ENCODE results near the gene CATSPERD.

The CATSPERD gene, protein sequence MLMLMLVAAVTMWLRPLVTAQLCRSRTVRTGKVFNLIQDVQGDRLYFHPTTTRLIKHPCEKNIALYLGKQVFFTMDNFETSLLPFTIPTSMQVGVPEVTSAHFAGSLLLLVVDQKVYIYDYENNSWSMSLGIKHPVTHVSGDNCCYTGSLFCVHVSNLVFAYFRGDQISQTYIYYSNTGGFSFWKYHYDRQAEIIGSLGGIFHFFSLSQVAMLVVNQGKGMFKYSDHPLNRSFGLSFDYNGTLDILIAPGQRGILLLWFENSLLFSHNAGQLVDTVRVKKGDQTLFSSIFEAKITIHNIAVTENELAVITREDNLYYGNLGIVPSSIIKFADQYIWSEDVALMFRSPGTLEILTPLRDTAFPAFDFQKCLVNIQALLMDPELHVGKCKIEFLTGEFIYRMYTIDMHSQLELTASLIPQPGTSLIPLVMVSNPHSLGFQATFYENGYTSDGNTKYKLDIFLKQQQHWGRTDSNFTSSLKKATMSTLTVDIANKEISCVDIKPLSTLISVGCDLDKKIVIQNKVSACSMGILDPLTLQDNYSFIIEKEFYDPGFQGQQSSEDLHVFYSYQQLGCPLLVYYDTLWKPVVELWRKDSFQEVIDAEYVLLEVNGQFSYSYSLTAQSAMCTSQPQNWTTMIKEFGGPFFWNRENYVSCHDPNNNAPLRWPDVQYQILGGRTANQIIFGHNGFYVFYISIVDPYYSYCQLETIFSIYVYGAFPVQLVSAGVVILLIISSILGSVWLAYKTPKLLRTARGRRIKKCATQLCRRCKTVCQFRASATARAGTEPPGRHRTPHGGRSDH

DNA sequence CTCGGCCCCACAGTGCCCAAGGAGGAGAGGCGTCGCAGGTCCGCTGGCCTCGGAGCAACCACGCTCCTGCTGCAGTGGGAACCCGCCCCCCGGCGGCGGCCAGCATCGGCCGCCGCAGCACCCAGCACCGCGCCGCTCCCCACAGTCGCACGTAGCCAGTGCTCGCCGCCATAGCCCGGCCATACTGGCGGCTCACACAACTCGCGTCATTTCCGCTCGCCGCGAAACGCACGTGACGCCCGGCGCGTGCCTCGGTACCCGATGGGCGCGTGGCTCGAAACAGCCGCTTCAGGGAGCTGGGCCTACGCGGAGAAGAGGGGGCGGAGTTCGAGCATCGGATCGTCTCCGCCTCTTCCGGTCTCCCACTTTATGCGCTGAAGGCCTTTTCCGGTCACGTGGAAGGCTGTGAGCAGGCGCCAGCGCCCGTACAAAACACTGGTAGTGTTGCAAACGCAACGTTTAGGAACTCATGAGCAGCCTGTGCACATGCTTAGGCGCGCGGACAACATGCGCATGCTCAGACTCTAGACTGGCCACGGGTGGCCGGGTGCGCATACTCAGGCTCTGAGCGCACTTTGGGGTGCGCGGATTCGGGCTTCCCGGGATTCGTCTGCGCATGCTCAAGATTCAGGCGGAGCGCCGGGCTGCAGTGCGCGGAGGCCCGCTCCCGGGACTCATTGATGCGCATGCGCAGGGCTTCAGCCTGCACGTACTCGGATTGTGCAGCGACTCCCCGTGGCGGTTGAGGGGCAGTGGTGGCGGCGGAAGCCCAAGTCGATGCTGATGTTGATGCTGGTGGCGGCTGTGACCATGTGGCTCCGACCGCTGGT, at the start of gene CATSPERD, which contains the start of gene LONP1:
CATSPERD (plus strand) TSS at position 677 of the 830 bp plus-strand sequence; CDS start at position 778, 101 bp downstream.
LONP1 (minus strand) TSS at position 186 of the 830 bp plus-strand sequence; CDS start at position 172, 14 bp downstream.
- peak; percentile 97 for DNase-seq
- in situ Hi-C loops (cut with HindIII; ENCODE audit: low pct_ligation_motif_present, low pct_unique_long_range_greater_than_20kb, low sequenced_read_pairs): no loop called here

DNA sequence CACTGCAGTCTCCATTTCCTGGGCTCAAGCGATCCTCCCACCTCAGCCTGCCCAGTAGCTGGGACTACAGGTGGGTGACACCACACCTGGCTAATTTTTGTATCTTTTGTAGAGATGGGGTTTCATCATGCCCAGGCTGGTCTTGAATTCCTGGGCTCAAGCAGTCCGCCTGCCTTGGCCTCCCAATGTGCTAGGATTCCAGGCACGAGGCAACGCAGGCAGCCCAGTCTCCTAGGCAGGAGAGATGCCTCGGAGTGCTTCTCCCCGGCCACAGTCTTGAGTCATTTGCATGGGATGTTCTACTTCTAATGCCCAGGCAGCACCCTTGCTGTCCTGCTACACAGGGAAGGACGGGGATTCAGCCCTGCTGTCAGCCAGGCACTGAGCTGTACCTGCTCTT, 48.8 kb upstream of the CATSPERD start:
- in situ Hi-C loops (cut with HindIII; ENCODE audit: low pct_ligation_motif_present, low pct_unique_long_range_greater_than_20kb, low sequenced_read_pairs): no loop called here
- DNase-seq: no peak

DNA sequence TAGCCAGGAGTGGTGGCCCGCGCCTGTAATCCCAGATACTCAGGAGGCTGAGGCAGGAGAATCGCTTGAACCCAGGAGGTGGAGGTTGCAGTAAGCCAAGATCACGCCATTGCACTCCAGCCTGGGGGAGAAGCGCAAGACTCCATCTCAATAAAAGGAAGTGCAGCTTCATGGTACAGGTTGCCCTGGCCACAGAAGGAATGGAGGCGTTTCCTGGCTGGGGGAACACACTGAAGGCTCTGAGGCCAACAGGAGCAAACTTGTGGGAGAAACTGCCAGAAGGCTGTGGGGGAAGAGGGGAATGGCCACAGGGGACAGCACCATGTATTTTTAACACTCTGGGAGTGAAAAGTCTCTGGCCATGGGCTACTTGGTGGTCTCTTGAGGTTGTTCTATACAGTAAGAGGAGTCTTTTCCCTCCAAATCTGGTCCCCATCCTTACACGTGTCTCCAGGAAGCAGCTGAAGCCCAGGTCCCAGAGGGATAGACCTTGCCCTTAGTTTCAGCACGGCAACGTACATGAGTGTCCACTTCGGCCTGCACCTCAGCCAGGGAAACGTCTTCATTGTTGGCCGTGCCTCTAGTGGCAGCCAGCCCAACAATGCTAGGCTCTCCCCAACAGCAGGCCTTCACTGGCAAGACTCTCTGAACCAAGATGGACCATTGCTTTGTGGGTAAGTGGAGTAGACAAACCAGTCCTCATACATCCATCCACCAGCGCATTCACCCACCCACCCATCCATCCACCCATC, 47.6 kb upstream of the CATSPERD start:
- no peak for DNase-seq
- in situ Hi-C loops (cut with HindIII; ENCODE audit: low pct_ligation_motif_present, low pct_unique_long_range_greater_than_20kb, low sequenced_read_pairs): no loop called here

DNA sequence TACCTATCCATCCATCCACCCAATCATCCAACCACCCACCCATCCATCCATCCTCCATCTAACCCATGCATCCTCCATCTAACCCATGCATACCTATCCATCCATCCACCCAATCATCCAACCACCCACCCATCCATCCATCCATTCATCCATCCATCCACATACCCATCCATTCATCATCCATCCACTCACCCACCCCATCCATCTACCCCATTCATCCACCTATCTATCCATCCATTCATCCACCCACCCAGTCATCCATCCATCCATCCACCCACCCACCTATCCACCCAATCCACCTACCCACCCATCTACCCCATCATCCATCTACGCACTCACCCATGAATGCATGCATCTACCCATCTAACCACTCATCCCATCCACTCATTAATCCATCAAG, 46.7 kb upstream of the CATSPERD start:
- in situ Hi-C loops (cut with HindIII; ENCODE audit: low pct_ligation_motif_present, low pct_unique_long_range_greater_than_20kb, low sequenced_read_pairs): no loop called here

DNA sequence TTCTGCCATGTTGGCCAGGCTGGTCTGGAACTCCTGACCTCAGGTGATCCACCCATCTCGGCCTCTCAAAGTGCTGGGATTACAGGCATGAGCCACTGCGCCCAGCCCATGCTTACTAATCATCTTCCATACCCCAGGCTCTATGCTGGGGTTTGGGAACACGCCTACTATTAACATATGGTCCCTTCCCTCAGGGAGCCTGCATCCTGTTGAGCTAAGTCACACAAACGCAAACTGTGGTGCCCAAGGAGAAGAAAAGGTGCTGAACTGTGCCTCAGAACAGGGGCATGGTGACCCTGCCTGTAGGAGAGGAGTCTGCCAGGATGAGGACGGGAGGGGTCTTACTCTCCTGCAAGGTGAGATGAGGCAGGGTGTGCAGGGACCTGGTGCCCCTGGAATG, 45.7 kb upstream of the CATSPERD start:
- in situ Hi-C loops (cut with HindIII; ENCODE audit: low pct_ligation_motif_present, low pct_unique_long_range_greater_than_20kb, low sequenced_read_pairs): no loop called here
- DNase-seq: no peak

More for the DNA sequence above, 46.7 kb upstream of the CATSPERD start:
- no peak for DNase-seq

DNA sequence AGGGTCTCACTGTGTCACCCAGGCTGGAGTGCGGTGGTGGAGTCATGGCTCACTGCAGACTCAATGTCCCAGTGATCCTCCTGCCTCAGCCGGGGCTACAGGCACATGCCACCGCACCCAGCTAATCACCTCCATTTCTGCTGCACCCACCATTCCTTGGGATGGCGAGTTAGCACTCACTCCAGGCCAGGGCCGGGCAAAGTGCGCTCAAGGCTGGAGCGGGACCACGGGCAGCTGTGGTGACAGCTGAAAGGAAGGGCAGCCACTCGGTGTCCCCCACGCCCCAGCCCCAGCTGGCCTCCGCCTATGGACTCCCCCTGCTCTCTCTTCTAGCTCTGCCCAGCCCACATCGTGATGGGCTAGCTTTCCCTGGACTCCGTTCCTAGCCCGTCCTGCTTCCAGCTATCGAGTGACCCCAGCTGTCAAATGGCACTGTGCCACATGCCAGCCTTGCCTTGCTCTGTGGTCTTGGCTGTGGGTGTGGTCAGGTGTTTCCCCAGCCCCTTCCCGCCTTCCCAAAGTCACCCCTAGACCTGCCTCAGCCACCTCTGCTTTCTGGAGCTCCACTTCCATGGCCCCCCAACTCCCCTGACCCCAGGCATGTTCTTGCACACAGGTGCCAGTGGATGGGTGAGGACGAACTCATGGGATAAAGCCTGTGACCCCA, 44.2 kb upstream of the CATSPERD start:
- DNase-seq: no peak
- in situ Hi-C loops (cut with HindIII; ENCODE audit: low pct_ligation_motif_present, low pct_unique_long_range_greater_than_20kb, low sequenced_read_pairs): no loop called here

DNA sequence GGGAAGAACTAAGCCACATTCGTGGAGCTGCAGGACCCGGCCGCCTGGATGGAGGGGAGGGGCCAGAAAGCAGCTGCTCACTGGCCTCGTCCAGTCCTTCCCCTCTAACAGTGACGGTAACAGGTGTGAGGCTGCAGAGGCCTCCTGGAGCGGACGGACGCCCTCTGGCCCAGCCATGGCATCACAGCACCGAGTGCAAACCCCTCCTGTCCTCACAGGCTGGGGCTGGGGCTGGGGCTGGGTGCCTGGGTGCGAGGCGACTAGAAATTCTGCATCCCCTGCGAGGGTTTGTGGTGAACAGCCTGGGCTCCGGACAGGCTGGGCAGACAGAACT, 43.7 kb upstream of the CATSPERD start:
- no peak for DNase-seq
- in situ Hi-C loops (cut with HindIII; ENCODE audit: low pct_ligation_motif_present, low pct_unique_long_range_greater_than_20kb, low sequenced_read_pairs): no loop called here

DNA sequence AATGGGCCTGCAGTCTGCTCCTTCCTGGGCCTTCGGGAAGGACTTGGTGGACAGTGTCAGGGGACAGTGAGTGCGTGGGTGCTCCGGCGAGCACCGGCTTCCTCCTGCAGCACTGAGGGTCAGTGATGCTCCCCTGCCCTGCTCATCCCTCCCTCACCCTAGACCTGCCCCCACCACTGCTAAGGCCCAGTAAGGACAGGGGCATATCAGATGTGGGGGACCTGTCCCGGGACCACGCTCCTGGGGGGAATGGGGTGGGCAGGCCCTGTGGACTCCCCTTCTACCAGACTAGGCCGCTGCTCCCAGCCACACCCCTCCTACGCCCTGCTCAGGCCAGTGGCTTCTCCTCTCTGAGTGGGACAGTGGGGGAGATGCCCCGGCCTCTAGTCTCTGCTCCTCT, 43.3 kb upstream of the CATSPERD start:
- DNase-seq: no peak
- in situ Hi-C loops (cut with HindIII; ENCODE audit: low pct_ligation_motif_present, low pct_unique_long_range_greater_than_20kb, low sequenced_read_pairs): no loop called here

DNA sequence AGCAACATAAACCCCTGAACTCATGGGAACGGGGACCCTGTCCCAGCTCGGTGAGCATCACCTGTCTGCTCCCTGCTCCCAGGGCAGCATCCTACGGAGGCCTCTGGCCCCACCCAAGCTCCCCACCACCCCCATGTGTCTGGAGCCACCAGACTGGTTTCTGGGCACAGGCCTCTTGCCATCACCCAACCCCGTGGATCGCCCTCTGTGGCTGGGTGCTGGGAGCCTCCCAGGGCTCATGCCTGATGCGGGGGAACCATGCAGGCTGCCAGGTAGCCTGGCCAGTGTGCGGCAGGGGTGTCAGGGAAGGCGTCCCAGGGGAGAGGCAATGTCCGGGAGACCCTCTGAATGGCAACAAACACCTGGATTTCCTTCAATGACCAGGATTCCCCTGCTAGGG, 42.9 kb upstream of the CATSPERD start:
- no peak for DNase-seq
- in situ Hi-C loops (cut with HindIII; ENCODE audit: low pct_ligation_motif_present, low pct_unique_long_range_greater_than_20kb, low sequenced_read_pairs): no loop called here

DNA sequence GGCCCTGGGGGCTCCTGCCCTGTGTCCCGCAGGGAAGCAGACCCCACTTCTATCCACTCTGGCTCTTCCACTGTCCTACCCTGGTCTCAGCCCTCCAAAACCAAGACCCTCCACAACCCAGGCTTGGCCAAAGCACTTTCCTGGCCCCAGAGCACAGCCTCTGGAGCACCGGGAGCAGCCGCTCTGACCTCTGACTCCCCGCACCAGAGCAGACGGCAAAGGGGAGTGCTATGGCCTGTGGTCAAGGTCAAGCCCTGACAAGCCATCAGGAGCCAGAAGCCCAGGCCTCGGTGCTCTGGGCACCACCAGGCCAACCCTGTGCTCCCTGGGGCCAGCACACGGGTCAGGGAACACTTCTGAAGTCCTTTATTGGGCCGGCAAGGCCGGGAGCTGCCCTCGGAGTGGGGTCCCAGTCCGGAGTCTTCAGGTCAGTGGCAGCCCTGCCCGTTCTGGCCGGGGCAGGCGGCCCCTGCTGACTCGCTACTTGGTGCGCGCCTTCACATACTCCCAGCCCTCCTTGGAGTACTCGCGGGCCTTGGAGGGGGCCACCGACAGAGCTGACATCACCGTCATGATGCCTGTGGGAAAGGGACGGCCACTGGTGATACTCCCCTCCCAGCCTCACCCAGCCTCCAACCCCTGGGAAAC, 42.2 kb upstream of the CATSPERD start:
- in situ Hi-C loops (cut with HindIII; ENCODE audit: low pct_ligation_motif_present, low pct_unique_long_range_greater_than_20kb, low sequenced_read_pairs): no loop called here
- DNase-seq: no peak

DNA sequence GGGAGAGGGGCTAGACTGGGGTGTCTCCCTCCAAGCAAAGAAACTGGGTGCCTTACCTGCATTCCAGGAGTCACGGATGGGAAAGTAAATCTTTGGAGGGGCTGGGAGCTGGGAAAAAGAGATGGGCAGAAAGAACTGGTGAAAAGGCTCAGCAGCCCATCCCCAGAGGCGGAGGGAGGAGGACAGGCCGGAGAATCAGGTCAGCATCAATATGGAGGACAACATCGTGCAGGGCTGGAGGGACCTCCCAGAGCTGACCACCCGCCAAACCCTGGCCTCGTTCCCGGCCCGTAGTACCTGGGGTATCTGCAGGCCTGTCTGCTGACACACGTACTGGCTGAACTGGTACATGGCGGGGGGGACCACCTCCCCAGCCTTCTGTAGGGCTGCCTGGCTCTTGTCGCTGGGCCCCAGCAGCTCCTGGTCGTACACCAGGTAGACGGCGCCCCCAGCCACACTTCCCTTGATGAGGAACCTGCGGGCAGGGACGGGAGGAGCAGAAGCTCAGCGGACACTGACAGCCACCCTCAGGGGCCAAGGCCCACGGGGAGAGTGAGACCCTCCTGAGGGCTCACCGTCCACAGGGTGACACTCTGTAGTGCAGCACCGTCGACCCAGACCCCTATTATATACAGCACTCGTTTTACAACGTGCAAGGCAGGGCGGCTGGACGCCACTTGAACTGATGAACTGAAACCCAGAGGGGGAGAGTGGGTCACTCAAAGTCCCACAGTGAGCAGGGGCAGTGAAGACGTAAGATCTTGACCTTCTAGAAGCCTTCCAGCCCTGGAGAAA, 41.0 kb upstream of the CATSPERD start:
- in situ Hi-C loops (cut with HindIII; ENCODE audit: low pct_ligation_motif_present, low pct_unique_long_range_greater_than_20kb, low sequenced_read_pairs): no loop called here
- DNase-seq: no peak

DNA sequence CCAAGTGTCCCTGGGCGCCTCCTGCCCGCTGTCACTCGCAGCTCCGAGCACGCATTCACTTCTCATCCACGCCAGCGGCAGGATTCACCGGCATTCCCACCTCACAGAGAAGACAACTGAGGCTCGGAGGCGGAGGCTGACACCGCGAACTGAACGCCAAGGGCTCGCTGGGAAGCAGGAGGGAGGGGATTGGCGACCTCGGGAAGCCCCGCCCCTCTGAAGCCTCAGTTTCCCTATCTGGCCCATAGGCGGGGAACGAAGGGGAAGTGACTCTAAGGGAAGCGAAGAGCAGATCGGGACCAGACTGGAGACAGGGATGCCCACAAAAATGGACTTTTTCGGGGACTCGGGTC, 40.4 kb upstream of the CATSPERD start:
- DNase-seq: peak; percentile 39
- in situ Hi-C loops (cut with HindIII; ENCODE audit: low pct_ligation_motif_present, low pct_unique_long_range_greater_than_20kb, low sequenced_read_pairs): no loop called here

DNA sequence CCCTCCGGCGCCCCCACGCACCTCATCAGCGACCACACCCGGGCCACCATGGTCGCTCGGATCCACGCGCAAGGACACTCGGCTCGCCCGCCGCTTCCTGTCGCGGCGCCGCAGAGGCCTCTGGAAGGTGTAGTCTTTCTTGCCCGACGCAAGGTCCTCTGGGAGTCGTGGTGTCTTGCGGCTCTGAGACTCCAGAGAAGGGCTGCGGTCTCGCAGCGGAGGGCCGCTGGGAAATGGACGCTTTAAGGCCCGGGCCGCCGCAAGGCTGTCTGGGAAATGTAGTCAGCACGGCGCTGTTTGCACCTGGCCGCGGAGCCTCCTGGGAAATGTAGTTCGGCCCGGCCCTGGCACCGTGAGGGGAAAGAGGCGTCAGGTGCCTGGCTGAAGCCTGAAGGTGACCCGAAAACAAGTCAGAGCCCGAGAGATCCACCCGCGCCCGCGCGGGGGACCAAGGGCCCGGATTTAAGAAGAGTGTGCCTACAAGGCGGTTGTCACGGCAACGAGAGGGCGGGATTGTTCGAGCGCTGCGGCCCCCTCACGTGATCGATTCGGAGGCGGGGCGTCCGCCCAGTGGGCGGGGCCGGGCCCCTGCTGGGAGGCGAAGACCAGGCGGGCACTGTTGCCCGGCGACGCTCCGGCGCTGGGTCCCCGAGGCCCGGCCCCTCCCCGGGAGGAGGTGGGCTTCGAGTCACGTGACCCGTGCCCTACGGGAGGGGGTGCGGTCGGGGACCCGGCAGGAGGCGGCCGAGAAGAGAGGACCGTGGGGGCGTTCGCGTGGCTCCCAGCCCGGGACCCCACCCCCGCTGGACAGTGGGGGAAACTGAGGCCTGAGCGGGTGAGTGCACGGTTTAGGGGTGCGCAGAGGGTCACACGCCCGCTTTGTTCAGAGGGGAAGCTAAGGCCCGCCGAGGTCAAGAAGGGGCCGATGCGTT, 39.7 kb upstream of the CATSPERD start, which contains the start of the genes HSD11B1L and MICOS13:
HSD11B1L (plus strand) TSS at position 591 of the 932 bp plus-strand sequence. CDS start 3,806 bp downstream, outside the sequence.
MICOS13 (minus strand) TSS at position 80 of the 932 bp plus-strand sequence; CDS start at position 50, 30 bp downstream.
- in situ Hi-C loops (cut with HindIII; ENCODE audit: low pct_ligation_motif_present, low pct_unique_long_range_greater_than_20kb, low sequenced_read_pairs): no loop called here
- DNase-seq: peak; percentile 96

DNA sequence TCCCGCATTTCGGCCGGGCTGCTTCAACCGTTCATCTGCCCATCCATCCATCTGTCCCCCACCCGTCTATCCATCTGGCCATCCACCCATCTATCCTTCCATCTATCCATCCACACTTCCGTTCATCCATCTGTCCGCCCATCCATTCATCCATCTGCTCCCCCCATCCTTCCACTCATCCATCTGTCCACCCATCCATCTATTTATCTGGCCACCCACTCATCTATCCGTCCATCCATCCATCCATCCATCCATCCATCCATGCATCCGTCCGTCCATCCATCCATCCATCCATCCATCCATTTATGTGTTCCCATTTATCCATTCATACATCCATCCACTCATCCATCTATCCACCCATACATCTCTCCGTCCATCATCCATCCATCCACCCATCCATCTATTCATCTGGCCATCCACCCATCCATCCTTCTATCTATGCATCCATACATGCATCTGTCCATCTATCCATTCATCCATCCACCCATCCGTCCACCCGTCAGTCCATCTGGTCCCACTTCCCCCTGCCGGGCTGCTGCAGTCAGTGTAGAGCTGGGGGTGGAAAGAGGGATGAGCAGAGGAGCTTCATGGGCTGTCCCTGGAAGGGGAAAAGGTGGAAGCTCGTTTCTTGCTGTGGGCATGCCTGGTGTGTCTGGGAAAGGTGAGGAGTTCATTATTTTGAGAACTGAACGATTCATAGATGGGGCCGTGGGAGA, 38.9 kb upstream of the CATSPERD start:
- in situ Hi-C loops (cut with HindIII; ENCODE audit: low pct_ligation_motif_present, low pct_unique_long_range_greater_than_20kb, low sequenced_read_pairs): no loop called here
- no peak for DNase-seq

DNA sequence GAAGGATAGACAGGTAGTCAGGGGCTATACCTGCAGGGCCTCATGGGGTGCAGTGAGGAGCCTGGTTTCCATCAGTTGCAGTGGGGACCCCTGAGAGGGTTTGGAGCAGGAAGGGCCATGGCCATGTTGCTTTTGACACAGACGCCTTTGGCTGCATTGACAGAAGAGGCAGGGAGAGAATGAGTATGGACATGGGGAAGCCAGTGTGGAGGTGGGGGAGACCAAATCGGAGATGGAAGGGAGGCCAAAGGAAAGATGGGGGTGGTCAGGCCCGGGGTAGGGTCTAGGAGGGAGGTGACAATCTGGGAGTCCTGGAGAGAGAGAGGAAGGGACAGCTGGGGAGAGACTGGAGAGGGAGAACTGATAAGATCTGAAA, 38.3 kb upstream of the CATSPERD start:
- no peak for DNase-seq
- in situ Hi-C loops (cut with HindIII; ENCODE audit: low pct_ligation_motif_present, low pct_unique_long_range_greater_than_20kb, low sequenced_read_pairs): no loop called here

Measured in ACHN (cell line).